GM23338 (cell line): ENCODE results near the gene PDE3B. TPM values are rescaled to one million over a fixed set of nuclear protein-coding genes. Genes with fewer than 3 reads are reported as not detected.

Experiments used
- ATAC-seq: fragments of 200-7000 bp; cut with Tn5 transposase; 3 replicates; pipeline ENCODE4 v1.9.1; 2020
- DNase-seq: peaks from one replicate; pipeline ENCODE4 v3.0.0-alpha.2; 2015; ENCODE audit warnings: low spot score
- H2AFZ ChIP-seq: fragments of 200-600 bp; sonication (generic); 2 replicates; pipeline ENCODE4 v1.8.0; 2016; ENCODE audit warnings: antibody characterized with exemption, mild to moderate bottlenecking, moderate library complexity
- H3F3A ChIP-seq: fragments of 200-600 bp; sonication (generic); replicated peaks from 2 replicates; pipeline ENCODE4 v1.8.0; 2017; ENCODE audit warnings: antibody characterized with exemption, mixed run types, low read depth
- H3K27ac ChIP-seq: fragments of 200-600 bp; sonication (generic); 2 replicates; pipeline ENCODE4 v1.6.1; 2016; ENCODE audit warnings: low read depth
- H3K27me3 ChIP-seq: fragments of 200-600 bp; sonication (generic); 2 replicates; pipeline ENCODE4 v1.8.0; 2016; ENCODE audit warnings: mild to moderate bottlenecking, mixed run types, moderate library complexity; ENCODE audit not compliant: insufficient read depth
- H3K36me3 ChIP-seq: fragments of 200-600 bp; sonication (generic); 2 replicates; pipeline ENCODE4 v1.8.0; 2016; ENCODE audit warnings: mild to moderate bottlenecking; ENCODE audit not compliant: insufficient read depth
- H3K4me1 ChIP-seq: fragments of 200-600 bp; sonication (generic); 2 replicates; pipeline ENCODE4 v1.8.0; 2016; ENCODE audit warnings: mild to moderate bottlenecking, moderate library complexity; ENCODE audit not compliant: insufficient read depth
- H3K4me2 ChIP-seq: fragments of 200-600 bp; sonication (generic); 2 replicates; pipeline ENCODE4 v1.7.1; 2017; ENCODE audit warnings: mixed run types
- H3K4me3 ChIP-seq: fragments of 200-600 bp; sonication (generic); 2 replicates; pipeline ENCODE4 v1.6.1; 2016; ENCODE audit warnings: mixed run types
- H3K79me2 ChIP-seq: fragments of 200-600 bp; sonication (generic); replicated peaks from 2 replicates; pipeline ENCODE4 v1.8.0; 2017; ENCODE audit warnings: mild to moderate bottlenecking; ENCODE audit not compliant: insufficient read depth
- H3K9me2 ChIP-seq: fragments of 200-600 bp; sonication (generic); 2 replicates; pipeline ENCODE4 v1.8.0; 2017; ENCODE audit not compliant: insufficient read depth
- H4K20me1 ChIP-seq: fragments of 200-600 bp; sonication (generic); replicated peaks from 2 replicates; pipeline ENCODE4 v1.8.0; 2017; ENCODE audit warnings: mild to moderate bottlenecking; ENCODE audit not compliant: insufficient read depth
- H3K27ac Mint-ChIP-seq: 2 replicates; pipeline ENCODE4 v1.8.0; 2020; ENCODE audit warnings: inconsistent platforms, mild to moderate bottlenecking, moderate library complexity, mixed read lengths
- H3K27me3 Mint-ChIP-seq: 3 replicates; pipeline ENCODE4 v1.8.0; 2022; ENCODE audit warnings: low read depth, mild to moderate bottlenecking, moderate library complexity, mixed read lengths, inconsistent platforms; ENCODE audit not compliant: insufficient read depth, poor library complexity
- H3K36me3 Mint-ChIP-seq: 3 replicates; pipeline ENCODE4 v1.8.0; 2021; ENCODE audit warnings: low read depth, mild to moderate bottlenecking, inconsistent platforms, moderate library complexity, mixed read lengths
- H3K4me1 Mint-ChIP-seq: 3 replicates; pipeline ENCODE4 v1.8.0; 2020; ENCODE audit warnings: mild to moderate bottlenecking, inconsistent platforms, mixed read lengths
- H3K4me3 Mint-ChIP-seq: 3 replicates; pipeline ENCODE4 v1.8.0; 2021; ENCODE audit warnings: moderate library complexity, mild to moderate bottlenecking, inconsistent platforms, mixed read lengths
- H3K9me3 Mint-ChIP-seq: 3 replicates; pipeline ENCODE4 v1.8.0; 2020; ENCODE audit warnings: moderate library complexity, mild to moderate bottlenecking, inconsistent platforms, mixed read lengths
- CREB1 ChIP-seq: fragments of 250-450 bp; sonication (Bioruptor Pico); IDR thresholded peaks from 2 replicates; pipeline ENCODE4 v1.5.0; 2020; ENCODE audit warnings: low read depth, mild to moderate bottlenecking, moderate library complexity
- EZH2phosphoT487 ChIP-seq: fragments of 200-600 bp; sonication (generic); IDR thresholded peaks from one replicate; pipeline ENCODE4 v1.8.1; 2018; ENCODE audit warnings: antibody characterized with exemption; ENCODE audit not compliant: unreplicated experiment
- polyA plus RNA-seq: library from polyadenylated mRNA; unstranded; fragments of >200 nt; fragmentation: Nextera tagmentation; extraction: Ambion mirVana; gene quantifications from 2 replicates; pipeline ENCODE4 v1.2.1, GENCODE V29; 2016
- small RNA-seq: library from RNA; depleted of rRNA; stranded (forward); fragments of <200 nt; gene quantifications from one replicate; pipeline ENCODE3, GENCODE V24; 2014; ENCODE audit warnings: low replicate concordance
- total RNA-seq: library from RNA; depleted of rRNA; stranded (reverse); fragments of >200 nt; shearing (Covaris generic); gene quantifications from 2 replicates; pipeline ENCODE4 v1.2.3, GENCODE V29; 2014; rRNA removed
- TF ChIP-seq, protein P1 (sequence below): IDR thresholded peaks from 2 replicates; pipeline ENCODE4 v1.6.1; 2016; ENCODE audit warnings: antibody characterized with exemption
- TF ChIP-seq, protein P2 (sequence below), 2 experiments: fragments of 200-600 bp in 1 of 2; sonication (generic) in 1 of 2; conservative IDR thresholded peaks; 2 replicates each; pipeline versions ENCODE4 v1.5.1 to v1.6.1; 2016 to 2017; ENCODE audit warnings: antibody characterized with exemption in 2 of 2, low read depth in 2 of 2, mild to moderate bottlenecking in 2 of 2, moderate library complexity in 1 of 2

PDE3B gene
- total and polyA plus RNA-seq, 2 experiments from 2014 or later: 4.3 to 21.3 TPM

DNA sequence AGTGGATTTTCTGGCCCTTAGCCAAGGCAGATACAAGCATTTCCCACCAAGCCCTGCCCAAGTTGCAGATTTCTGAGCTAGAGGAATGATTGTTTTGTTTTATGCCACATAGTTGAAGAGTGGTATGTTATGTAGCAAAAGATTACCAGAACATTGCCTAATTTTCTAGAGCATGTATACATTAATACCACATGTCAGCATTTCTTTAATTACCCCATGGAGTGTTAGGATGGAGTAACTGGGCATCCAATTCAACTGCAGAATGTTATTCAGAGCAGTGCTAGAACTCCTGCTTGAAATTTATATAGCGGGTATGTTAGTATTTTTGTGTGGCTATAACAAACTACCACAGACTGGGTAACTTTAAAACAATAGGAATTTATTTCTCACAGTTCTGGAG is 272.8 kb downstream of the PDE3B start:
- ATAC-seq: no peak
- Histone ChIP-seq H3K4me1 (no peaks in the 10 kb centered on the region), H3K4me2 (no peak overlapping the region), H3K36me3 (no peaks in the 10 kb centered on the region), H3K9me2 (no peaks in the 10 kb centered on the region), H3F3A (no peaks in the 10 kb centered on the region), H3K27me3 (no peaks in the 10 kb centered on the region), H4K20me1 (no peaks in the 10 kb centered on the region), H3K79me2 (no peaks in the 10 kb centered on the region), H3K4me3 (no peak overlapping the region), H3K27ac (no peak overlapping the region), H2AFZ (no peak overlapping the region)
- Mint-ChIP-seq H3K4me1 (no peaks in the 10 kb centered on the region), H3K27me3 (no peaks in the 10 kb centered on the region), H3K9me3 (peaks cover 4% of the 10 kb centered on the region; the same call in 1 of the 3 replicates), H3K27ac (no peak overlapping the region), H3K36me3 (peaks cover 6% of the 10 kb centered on the region; the same call in 2 of the 3 replicates), H3K4me3 (no peak overlapping the region)
- no peak for DNase-seq
- TF ChIP-seq EZH2phosphoT487 (no peak), CREB1 (no peak)
- TF ChIP-seq, protein P1, sequence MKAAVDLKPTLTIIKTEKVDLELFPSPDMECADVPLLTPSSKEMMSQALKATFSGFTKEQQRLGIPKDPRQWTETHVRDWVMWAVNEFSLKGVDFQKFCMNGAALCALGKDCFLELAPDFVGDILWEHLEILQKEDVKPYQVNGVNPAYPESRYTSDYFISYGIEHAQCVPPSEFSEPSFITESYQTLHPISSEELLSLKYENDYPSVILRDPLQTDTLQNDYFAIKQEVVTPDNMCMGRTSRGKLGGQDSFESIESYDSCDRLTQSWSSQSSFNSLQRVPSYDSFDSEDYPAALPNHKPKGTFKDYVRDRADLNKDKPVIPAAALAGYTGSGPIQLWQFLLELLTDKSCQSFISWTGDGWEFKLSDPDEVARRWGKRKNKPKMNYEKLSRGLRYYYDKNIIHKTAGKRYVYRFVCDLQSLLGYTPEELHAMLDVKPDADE: no peak
- TF ChIP-seq, protein P2, sequence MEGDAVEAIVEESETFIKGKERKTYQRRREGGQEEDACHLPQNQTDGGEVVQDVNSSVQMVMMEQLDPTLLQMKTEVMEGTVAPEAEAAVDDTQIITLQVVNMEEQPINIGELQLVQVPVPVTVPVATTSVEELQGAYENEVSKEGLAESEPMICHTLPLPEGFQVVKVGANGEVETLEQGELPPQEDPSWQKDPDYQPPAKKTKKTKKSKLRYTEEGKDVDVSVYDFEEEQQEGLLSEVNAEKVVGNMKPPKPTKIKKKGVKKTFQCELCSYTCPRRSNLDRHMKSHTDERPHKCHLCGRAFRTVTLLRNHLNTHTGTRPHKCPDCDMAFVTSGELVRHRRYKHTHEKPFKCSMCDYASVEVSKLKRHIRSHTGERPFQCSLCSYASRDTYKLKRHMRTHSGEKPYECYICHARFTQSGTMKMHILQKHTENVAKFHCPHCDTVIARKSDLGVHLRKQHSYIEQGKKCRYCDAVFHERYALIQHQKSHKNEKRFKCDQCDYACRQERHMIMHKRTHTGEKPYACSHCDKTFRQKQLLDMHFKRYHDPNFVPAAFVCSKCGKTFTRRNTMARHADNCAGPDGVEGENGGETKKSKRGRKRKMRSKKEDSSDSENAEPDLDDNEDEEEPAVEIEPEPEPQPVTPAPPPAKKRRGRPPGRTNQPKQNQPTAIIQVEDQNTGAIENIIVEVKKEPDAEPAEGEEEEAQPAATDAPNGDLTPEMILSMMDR (conservative IDR thresholded peaks at IDR 0.05; ENCODE audit: low read depth in 2 of 2): no peak

Small RNAs within 50 kb of the gene (small RNA-seq; reads per million reads assigned to genes)
- gene CALCP: not detected

Other genes with a start within 250 kb of the PDE3B start
- 94.7 and 104 TPM in 2 replicates for gene COPB1, start 144.0 kb upstream of the PDE3B start, total RNA-seq
- gene COPB1, start 144.0 kb upstream of the PDE3B start, polyA plus RNA-seq: 39.6 and 42.3 TPM in 2 replicates
- gene PSMA1, start 123.4 kb upstream of the PDE3B start, total RNA-seq: 169 and 197 TPM in 2 replicates
- 337 and 338 TPM in 2 replicates for gene PSMA1, start 123.4 kb upstream of the PDE3B start, polyA plus RNA-seq
- gene CYP2R1, start 248.4 kb downstream of the PDE3B start, total RNA-seq: 15.7 and 16.4 TPM in 2 replicates
- gene CYP2R1, start 248.4 kb downstream of the PDE3B start, polyA plus RNA-seq: 11.1 and 11.8 TPM in 2 replicates